K562 (cell line): ENCODE measurements around the gene UNC13A. TPM values are rescaled to one million over a fixed set of nuclear protein-coding genes. Genes with fewer than 3 reads are reported as not detected.

Source experiments
- ATAC-seq: fragments of 200-7000 bp; cut with Tn5 transposase; 3 replicates; pipeline ENCODE4 v1.9.1; 2020; ENCODE audit warnings: moderate library complexity
- BruUV-seq: library from RNA; stranded (reverse); fragments of 400-500 nt; replicated peaks from 2 replicates; lab custom pipeline; 2021; lab: Mats Ljungman, UMichigan
- CTCF ChIA-PET: fragments of 300-600 bp; formaldehyde crosslinking; extraction: SDS; loops from one replicate; lab custom pipeline; 2021; ENCODE audit warnings: low intra/inter-chr PET ratio; lab: Yijun Ruan, JAX
- POLR2A ChIA-PET: fragments of 300-600, 350-650 bp; sonication (Branson Sonifier 250); formaldehyde crosslinking; extraction: SDS; loops from one replicate; lab custom pipeline; 2021; ENCODE audit warnings: antibody characterized with exemption, inconsistent platforms; lab: Yijun Ruan, JAX
- DNase-seq, 4 experiments: peaks; one replicate each; pipeline versions ENCODE4 v3.0.0 to v3.0.0-alpha.2; 2011 to 2018; ENCODE audit warnings: low spot score in 3 of 4, mixed read lengths in 3 of 4; ENCODE audit errors: extremely low read depth in 1 of 4
- FAIRE-seq: peaks from 2 replicates; lab custom pipeline; 2011; peaks lifted over from hg19 to GRCh38; lab: Jason Lieb, UNC
- H2AFZ ChIP-seq: 2 replicates; pipeline ENCODE4 v1.6.0; 2011; ENCODE audit warnings: low read depth, low read length, control low read depth, inconsistent platforms
- H3K27ac ChIP-seq: fragments of 200-600 bp; 3 replicates; pipeline ENCODE4 v1.8.0; 2011; ENCODE audit warnings: low read depth, mild to moderate bottlenecking, control low read depth, inconsistent platforms, low read length, moderate library complexity, mixed read lengths; ENCODE audit errors: extremely low read depth
- H3K27me3 ChIP-seq, 2 experiments: fragments of 300-600 bp in 1 of 2; 2 replicates in 1 of 2; 3 replicates in 1 of 2; pipeline versions ENCODE4 v1.6.0 to v1.8.0; 2011; ENCODE audit warnings: inconsistent platforms in 2 of 2, low read length in 2 of 2, mild to moderate bottlenecking in 1 of 2, mixed read lengths in 1 of 2, moderate library complexity in 1 of 2; ENCODE audit not compliant: control insufficient read depth in 2 of 2, insufficient read depth in 2 of 2
- H3K36me3 ChIP-seq: fragments of 300-600 bp; 3 replicates; pipeline ENCODE4 v1.8.0; 2011; ENCODE audit warnings: mild to moderate bottlenecking, low read length, inconsistent platforms; ENCODE audit not compliant: control insufficient read depth, insufficient read depth
- H3K4me1 ChIP-seq, 2 experiments: fragments of 200-600 bp in 1 of 2; replicated peaks in 1 of 2; 2 replicates in 1 of 2; 3 replicates in 1 of 2; pipeline versions ENCODE4 v1.5.1 to v1.8.0; 2011; ENCODE audit warnings: inconsistent platforms in 2 of 2, low read length in 2 of 2, mild to moderate bottlenecking in 1 of 2, mixed read lengths in 1 of 2, moderate library complexity in 1 of 2; ENCODE audit not compliant: control insufficient read depth in 2 of 2, insufficient read depth in 2 of 2
- H3K4me2 ChIP-seq: 2 replicates; pipeline ENCODE4 v1.6.1; 2011; ENCODE audit warnings: low read length, control low read depth, inconsistent platforms, mixed read lengths; ENCODE audit not compliant: insufficient read depth
- H3K4me3 ChIP-seq: fragments of 200-600 bp; sonication (generic), shearing (Covaris generic); 2 replicates; pipeline ENCODE4 v1.5.1; 2016; ENCODE audit warnings: control low read depth, inconsistent platforms
- H3K79me2 ChIP-seq: fragments of 200-600 bp; 3 replicates; pipeline ENCODE4 v1.8.0; 2011; ENCODE audit warnings: low read length, inconsistent platforms; ENCODE audit not compliant: control insufficient read depth, insufficient read depth
- H3K9ac ChIP-seq, 2 experiments: 2 replicates each; pipeline versions ENCODE4 v1.6.0 to v1.6.1; 2011; ENCODE audit warnings: low read depth in 2 of 2, low read length in 2 of 2, control low read depth in 1 of 2, inconsistent platforms in 1 of 2, mild to moderate bottlenecking in 1 of 2, mixed read lengths in 1 of 2; ENCODE audit not compliant: insufficient read depth in 1 of 2
- H3K9me1 ChIP-seq: one replicate; pipeline ENCODE4 v1.6.0; 2011; ENCODE audit warnings: inconsistent platforms, mild to moderate bottlenecking, low read length, moderate library complexity; ENCODE audit not compliant: control insufficient read depth, insufficient read depth
- H3K9me3 ChIP-seq: replicated peaks from 2 replicates; pipeline ENCODE4 v1.5.1; 2011; ENCODE audit warnings: low read depth, low read length, inconsistent platforms; ENCODE audit not compliant: control insufficient read depth, insufficient read depth
- H4K20me1 ChIP-seq: replicated peaks from 2 replicates; pipeline ENCODE4 v1.6.1; 2011; ENCODE audit warnings: low read length, inconsistent platforms, mixed read lengths; ENCODE audit not compliant: control insufficient read depth, insufficient read depth
- CHD2 ChIP-seq: IDR thresholded peaks from 2 replicates; pipeline ENCODE4 v1.6.1; 2011; ENCODE audit warnings: low read depth, low read length
- KAT2B ChIP-seq: IDR thresholded peaks from one replicate; pipeline ENCODE4 v1.6.1; 2012; ENCODE audit warnings: low read depth, mild to moderate bottlenecking, control low read depth, inconsistent platforms, low read length, moderate library complexity
- KHSRP ChIP-seq: fragments of 450-650 bp; IDR thresholded peaks from 2 replicates; pipeline ENCODE4 v1.6.1; 2017
- MCM7 ChIP-seq, 2 experiments: fragments of 450-650 bp; IDR thresholded peaks; 2 replicates each; pipeline ENCODE4 v1.6.1; 2016 to 2018
- NBN ChIP-seq: fragments of 450-650 bp; IDR thresholded peaks from 2 replicates; pipeline ENCODE4 v1.6.1; 2016; ENCODE audit warnings: low read depth, mild to moderate bottlenecking
- POLR2B ChIP-seq: fragments of 450-650 bp; IDR thresholded peaks from 2 replicates; pipeline ENCODE4 v1.6.1; 2018; ENCODE audit warnings: low read depth; ENCODE audit not compliant: partially characterized antibody
- RBM17 ChIP-seq: fragments of 200-400 bp; formaldehyde crosslinking; IDR thresholded peaks from 2 replicates; pipeline ENCODE4 v1.6.1; 2017; ENCODE audit warnings: low read depth, mild to moderate bottlenecking, low read length, borderline replicate concordance
- RCOR1 ChIP-seq, 2 experiments: IDR thresholded peaks; 2 replicates each; pipeline ENCODE4 v1.6.1; 2012; ENCODE audit warnings: low read depth in 2 of 2, low read length in 2 of 2, borderline replicate concordance in 1 of 2, improper control_type of control experiment in 1 of 2
- SLC30A9 ChIP-seq: fragments of 250-450 bp; sonication (Bioruptor Pico); IDR thresholded peaks from 2 replicates; pipeline ENCODE4 v1.8.0; 2022; ENCODE audit warnings: mild to moderate bottlenecking, moderate library complexity
- SP2 ChIP-seq: IDR thresholded peaks from 2 replicates; pipeline ENCODE4 v1.6.1; 2011; ENCODE audit warnings: mild to moderate bottlenecking, low read depth, low read length, moderate library complexity; ENCODE audit not compliant: poor library complexity, severe bottlenecking; ENCODE audit errors: extremely low read depth
- SPI1 ChIP-seq: IDR thresholded peaks from 2 replicates; pipeline ENCODE4 v1.6.1; 2011; ENCODE audit warnings: low read depth, low read length, control low read depth, borderline replicate concordance
- TCF7L2 ChIP-seq: fragments of 150-350 bp; IDR thresholded peaks from 2 replicates; pipeline ENCODE4 v1.6.1; 2016; ENCODE audit warnings: low read depth, mild to moderate bottlenecking, low read length, moderate library complexity
- ZNF57 ChIP-seq: fragments of 450-650 bp; formaldehyde crosslinking; IDR thresholded peaks from 2 replicates; pipeline ENCODE4 v1.4.0; 2020; ENCODE audit warnings: mild to moderate bottlenecking, moderate library complexity
- WGBS: fragments of 100-300 bp; shearing (Covaris generic); methylation state at CpG from one replicate; pipeline ENCODE4 v1.1.6; 2016; ENCODE audit warnings: low coverage, mixed read lengths; ENCODE audit not compliant: insufficient coverage; ENCODE audit errors: missing lambda C conversion rate; 5-methylcytosine and 5-hydroxymethylcytosine counted together
- in situ Hi-C: fragments of 300-500 bp; cut with MboI; formaldehyde crosslinking; loops from 4 replicates; pipeline ENCODE4 v1.15.0; 2018; ENCODE audit warnings: inconsistent platforms, mixed read lengths
- intact Hi-C: fragments of 100-400 bp; cut with micrococcal nuclease; formaldehyde crosslinking; loops from 2 replicates; pipeline ENCODE4 v1.14.2; 2022
- polyA plus RNA-seq, 8 experiments: library from polyadenylated mRNA; depleted of rRNA in 4 of 8; stranded (reverse) in 5 of 8; unstranded in 3 of 8; fragments of >200 nt; fragmentation: Nextera tagmentation in 2 of 8; fragmentation: Illumina TruSeq in 1 of 8; extraction: Ambion mirVana in 2 of 8; extraction: Trizol in 1 of 8; gene quantifications; 2 replicates each; pipeline versions ENCODE4 v1.2.1 to v1.2.3, GENCODE V29; 2011 to 2014; ENCODE audit warnings: inconsistent platforms in 1 of 8, missing spikeins in 1 of 8
- total RNA-seq, 7 experiments: library from RNA; depleted of rRNA in 6 of 7; stranded (reverse); fragments of >200 nt in 6 of 7; fragmentation: Illumina TruSeq in 2 of 7; extraction: Trizol in 2 of 7; gene quantifications; 2 replicates each; pipeline versions ENCODE4 v1.2.1 to v1.2.3, GENCODE V29; 2011 to 2021; ENCODE audit warnings: low replicate concordance in 1 of 7
- TF ChIP-seq, protein P1 (sequence below): fragments of 450-650 bp; formaldehyde crosslinking; IDR thresholded peaks from 2 replicates; pipeline ENCODE4 v1.4.0; 2020; ENCODE audit warnings: mild to moderate bottlenecking
- TF ChIP-seq, protein P2 (sequence below): IDR thresholded peaks from 2 replicates; pipeline ENCODE4 v1.6.1; 2012; ENCODE audit warnings: low read depth, low read length, improper control_type of control experiment, borderline replicate concordance
- TF ChIP-seq, protein P3 (sequence below): fragments of 450-650 bp; IDR thresholded peaks from one replicate; pipeline ENCODE4 v1.6.1; 2018; ENCODE audit warnings: mild to moderate bottlenecking, moderate library complexity; ENCODE audit not compliant: partially characterized antibody
- TF ChIP-seq, protein P4 (sequence below), 3 experiments: fragments of 200-800 bp in 1 of 3; sonication (Bioruptor generic) in 1 of 3; sonication (generic) in 1 of 3; formaldehyde crosslinking in 1 of 3; IDR thresholded peaks; 2 replicates each; pipeline versions ENCODE4 v1.6.1 to v1.8.0; 2016 to 2022; ENCODE audit warnings: mild to moderate bottlenecking in 2 of 3, missing compliant biosample characterization in 2 of 3, missing genetic modification characterization in 2 of 3, missing genetic modification reagents in 1 of 3

The UNC13A gene
- total and polyA plus RNA-seq, 9 of the 15 experiments (the other 6 are each of a cell fraction or from before 2014, with no cell fraction given): 0.03 to 1.0 (median 0.25) TPM

DNA sequence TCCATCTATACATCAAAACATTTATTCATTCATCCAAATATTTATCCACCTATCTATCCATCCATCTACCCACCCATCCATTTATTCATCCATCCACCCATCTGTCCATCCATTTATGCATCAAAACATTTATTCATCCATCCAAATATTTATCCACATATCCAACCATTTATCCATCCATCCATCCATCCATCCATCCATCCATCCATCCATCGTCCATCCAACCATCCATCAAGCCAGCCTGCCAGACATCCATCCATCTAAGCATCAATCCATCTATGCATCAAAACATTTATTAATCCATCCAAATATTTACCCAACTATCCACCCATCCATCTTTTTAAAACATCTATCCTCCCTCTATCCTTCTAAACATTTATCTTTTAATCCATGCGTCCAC, 62.2 kb downstream of the UNC13A start:
- no peak for FAIRE-seq
- Histone ChIP-seq H3K79me2 (no peaks in the 10 kb centered on the region), H3K27ac (no peak overlapping the region), H3K36me3 (no peaks in the 10 kb centered on the region), H3K9me3 (peaks cover 8% of the 10 kb centered on the region; the same call in 1 of the 2 replicates), H3K4me3 (no peak overlapping the region), H3K9ac (no peak overlapping the region), H4K20me1 (no peaks in the 10 kb centered on the region; the same call in 1 of the 2 replicates), H3K4me1 (peaks cover 0 to 6% of the 10 kb centered on the region in 2 experiments; a peak in 1 of 5 replicates), H3K9me1 (no peaks in the 10 kb centered on the region), H3K27me3 (peaks cover 3 to 21% of the 10 kb centered on the region in 2 experiments; a peak in 3 of 5 replicates), H3K4me2 (no peak overlapping the region), H2AFZ (no peak overlapping the region)
- in situ Hi-C loops (no loop called here), intact Hi-C loops (no loop called here)
- ChIA-PET POLR2A (no interaction called here), CTCF (no interaction called here)
- DNase-seq: no peak
- 0% methylated on average over 2 of the region's 2 CpGs for WGBS
- no TSS peak for BruUV-seq
- ATAC-seq: no peak
- no peak for TF ChIP-seq SPI1
- no peak for TF ChIP-seq ZNF57
- TF ChIP-seq, protein P1, sequence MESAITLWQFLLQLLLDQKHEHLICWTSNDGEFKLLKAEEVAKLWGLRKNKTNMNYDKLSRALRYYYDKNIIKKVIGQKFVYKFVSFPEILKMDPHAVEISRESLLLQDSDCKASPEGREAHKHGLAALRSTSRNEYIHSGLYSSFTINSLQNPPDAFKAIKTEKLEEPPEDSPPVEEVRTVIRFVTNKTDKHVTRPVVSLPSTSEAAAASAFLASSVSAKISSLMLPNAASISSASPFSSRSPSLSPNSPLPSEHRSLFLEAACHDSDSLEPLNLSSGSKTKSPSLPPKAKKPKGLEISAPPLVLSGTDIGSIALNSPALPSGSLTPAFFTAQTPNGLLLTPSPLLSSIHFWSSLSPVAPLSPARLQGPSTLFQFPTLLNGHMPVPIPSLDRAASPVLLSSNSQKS (CRISPR knock-in tag): no peak
- TF ChIP-seq KAT2B: no peak
- TF ChIP-seq, protein P2, sequence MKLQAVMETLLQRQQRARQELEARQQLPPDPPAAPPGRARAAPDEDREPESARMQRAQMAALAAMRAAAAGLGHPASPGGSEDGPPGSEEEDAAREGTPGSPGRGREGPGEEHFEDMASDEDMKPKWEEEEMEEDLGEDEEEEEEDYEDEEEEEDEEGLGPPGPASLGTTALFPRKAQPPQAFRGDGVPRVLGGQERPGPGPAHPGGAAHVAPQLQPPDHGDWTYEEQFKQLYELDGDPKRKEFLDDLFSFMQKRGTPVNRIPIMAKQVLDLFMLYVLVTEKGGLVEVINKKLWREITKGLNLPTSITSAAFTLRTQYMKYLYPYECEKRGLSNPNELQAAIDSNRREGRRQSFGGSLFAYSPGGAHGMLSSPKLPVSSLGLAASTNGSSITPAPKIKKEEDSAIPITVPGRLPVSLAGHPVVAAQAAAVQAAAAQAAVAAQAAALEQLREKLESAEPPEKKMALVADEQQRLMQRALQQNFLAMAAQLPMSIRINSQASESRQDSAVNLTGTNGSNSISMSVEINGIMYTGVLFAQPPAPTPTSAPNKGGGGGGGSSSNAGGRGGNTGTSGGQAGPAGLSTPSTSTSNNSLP: no peak
- no peak for TF ChIP-seq MCM7 (IDR thresholded peaks at IDR 0.05)
- TF ChIP-seq, protein P3, sequence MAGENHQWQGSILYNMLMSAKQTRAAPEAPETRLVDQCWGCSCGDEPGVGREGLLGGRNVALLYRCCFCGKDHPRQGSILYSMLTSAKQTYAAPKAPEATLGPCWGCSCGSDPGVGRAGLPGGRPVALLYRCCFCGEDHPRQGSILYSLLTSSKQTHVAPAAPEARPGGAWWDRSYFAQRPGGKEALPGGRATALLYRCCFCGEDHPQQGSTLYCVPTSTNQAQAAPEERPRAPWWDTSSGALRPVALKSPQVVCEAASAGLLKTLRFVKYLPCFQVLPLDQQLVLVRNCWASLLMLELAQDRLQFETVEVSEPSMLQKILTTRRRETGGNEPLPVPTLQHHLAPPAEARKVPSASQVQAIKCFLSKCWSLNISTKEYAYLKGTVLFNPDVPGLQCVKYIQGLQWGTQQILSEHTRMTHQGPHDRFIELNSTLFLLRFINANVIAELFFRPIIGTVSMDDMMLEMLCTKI: no peak
- no peak for TF ChIP-seq SP2
- TF ChIP-seq TCF7L2: no peak
- TF ChIP-seq, protein P4, sequence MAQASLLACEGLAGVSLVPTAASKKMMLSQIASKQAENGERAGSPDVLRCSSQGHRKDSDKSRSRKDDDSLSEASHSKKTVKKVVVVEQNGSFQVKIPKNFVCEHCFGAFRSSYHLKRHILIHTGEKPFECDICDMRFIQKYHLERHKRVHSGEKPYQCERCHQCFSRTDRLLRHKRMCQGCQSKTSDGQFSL (CRISPR knock-in tag; IDR thresholded peaks at IDR 0.05): no peak
- TF ChIP-seq, protein P4 (tag; IDR thresholded peaks at IDR 0.05): no peak
- TF ChIP-seq NBN: no peak
- no peak for TF ChIP-seq KHSRP
- no peak for TF ChIP-seq POLR2B
- no peak for TF ChIP-seq CHD2
- TF ChIP-seq RBM17: no peak
- no peak for TF ChIP-seq RCOR1 (IDR thresholded peaks at IDR 0.05; ENCODE audit: borderline replicate concordance in 1 of 2, low read depth in 2 of 2, low read length in 2 of 2)
- TF ChIP-seq SLC30A9: no peak
